NAMALWA (cell line): ENCODE data around the gene LDB3.
A peak's percentile ranks its signal among the peaks of the same experiment; 100 is the strongest.

Experiments used
- DNase-seq: peaks from one replicate; pipeline ENCODE4 v3.0.0-alpha.2; 2015; ENCODE audit warnings: low spot score

Gene LDB3

GRCh38 chr10:86706401-86706841 is 38.1 kb downstream of the LDB3 start:
- no peak for DNase-seq

- DNase-seq: no peak
These were observed 38.7 kb downstream of the LDB3 start for GRCh38 chr10:86706977-86707376.

DNA sequence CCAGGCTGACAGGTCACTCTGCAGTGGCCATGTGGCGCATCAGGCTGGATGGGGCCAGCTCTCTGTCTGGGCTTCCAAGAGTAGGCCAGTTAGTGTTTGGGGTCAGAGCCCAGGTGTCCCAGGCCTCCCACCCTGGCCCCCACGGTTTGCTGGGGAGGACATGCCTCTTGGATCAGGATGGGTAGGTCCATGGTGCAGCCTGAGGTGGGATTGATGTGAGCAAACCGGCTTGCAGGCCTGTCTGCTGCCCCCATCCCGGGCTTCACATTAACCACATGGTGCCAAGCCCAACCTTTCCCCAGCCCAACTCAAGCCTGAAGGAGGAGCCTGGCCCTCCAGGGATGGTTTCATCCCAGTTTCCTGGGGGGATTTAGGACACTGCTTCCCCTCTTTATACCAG is 39.2 kb downstream of the LDB3 start:
- DNase-seq: no peak

DNA sequence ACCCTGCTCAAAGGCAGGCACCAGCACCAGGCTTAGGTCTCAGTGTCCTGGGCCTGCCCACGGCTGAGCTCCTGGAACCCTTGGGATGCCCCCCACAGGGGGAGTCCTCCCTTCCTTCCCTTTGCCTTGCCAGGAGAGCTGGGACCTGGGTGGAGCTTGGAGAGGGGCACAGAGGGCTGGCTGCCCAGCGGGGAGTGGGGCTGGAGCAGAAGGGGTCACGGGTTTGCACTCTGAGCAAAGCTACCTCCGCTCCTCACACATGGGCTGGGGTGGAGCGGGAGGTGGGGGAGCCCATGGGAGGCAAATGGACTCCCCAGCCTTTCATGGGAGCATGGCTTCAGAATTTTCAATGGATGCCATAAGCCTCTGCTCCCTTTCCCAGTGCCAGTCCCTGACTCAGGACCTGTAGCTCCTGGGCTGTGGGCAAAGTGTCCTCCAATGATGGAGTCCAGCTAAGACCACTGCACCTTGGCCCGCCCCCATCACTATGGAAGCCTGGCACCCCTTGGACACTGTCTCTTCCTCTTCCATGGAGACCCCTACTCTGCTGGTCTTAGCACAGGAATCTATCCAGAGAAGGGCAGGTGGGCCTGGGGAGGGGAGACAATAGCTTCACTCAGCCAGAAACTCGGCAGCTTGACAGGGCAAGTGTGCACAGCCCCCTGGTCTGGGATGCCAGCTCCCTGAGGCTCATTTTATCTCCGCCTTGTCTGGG is 39.9 kb downstream of the LDB3 start:
- no peak for DNase-seq

- no peak for DNase-seq
These were observed 40.6 kb downstream of the LDB3 start for GRCh38 chr10:86708783-86709380.

- DNase-seq: no peak
These were observed 41.3 kb downstream of the LDB3 start for GRCh38 chr10:86709396-86710185.

- DNase-seq: peak; percentile 88
These were observed 42.7 kb downstream of the LDB3 start for GRCh38 chr10:86710987-86711512.

GRCh38 chr10:86711513-86712316 is 43.4 kb downstream of the LDB3 start:
- no peak for DNase-seq

- DNase-seq: peak; percentile 92
These were observed 44.0 kb downstream of the LDB3 start for GRCh38 chr10:86712317-86712707.

- DNase-seq: no peak
These were observed 47.0 kb downstream of the LDB3 start for GRCh38 chr10:86715156-86715795.

- DNase-seq: no peak
These were observed 47.5 kb downstream of the LDB3 start for GRCh38 chr10:86715836-86716235.

- DNase-seq: no peak
These were observed 48.2 kb downstream of the LDB3 start for GRCh38 chr10:86716466-86716865.

- DNase-seq: no peak
These were observed 50.2 kb downstream of the LDB3 start for GRCh38 chr10:86718556-86718955.

- DNase-seq: no peak
These were observed 52.9 kb downstream of the LDB3 start for GRCh38 chr10:86721232-86721631.

DNA sequence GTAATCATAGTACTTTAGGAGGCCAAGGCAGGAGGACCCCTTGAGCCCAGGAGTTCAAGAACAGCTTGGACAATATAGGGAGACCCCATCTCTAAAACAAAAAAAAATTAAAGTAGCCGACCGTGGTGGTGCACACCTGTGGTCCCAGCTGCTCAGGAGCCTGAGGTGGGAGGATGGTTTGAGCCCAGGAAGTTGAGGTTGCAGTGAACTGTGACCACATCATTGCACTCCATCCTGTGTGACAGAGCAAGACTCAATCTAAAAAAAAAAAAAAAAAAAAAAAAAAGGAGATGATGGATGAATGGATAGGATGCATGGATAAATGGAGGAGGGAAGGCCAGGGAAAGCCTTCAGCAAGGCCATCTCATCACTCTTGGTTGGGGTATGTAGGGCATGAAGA is 54.7 kb downstream of the LDB3 start:
- no peak for DNase-seq

DNA sequence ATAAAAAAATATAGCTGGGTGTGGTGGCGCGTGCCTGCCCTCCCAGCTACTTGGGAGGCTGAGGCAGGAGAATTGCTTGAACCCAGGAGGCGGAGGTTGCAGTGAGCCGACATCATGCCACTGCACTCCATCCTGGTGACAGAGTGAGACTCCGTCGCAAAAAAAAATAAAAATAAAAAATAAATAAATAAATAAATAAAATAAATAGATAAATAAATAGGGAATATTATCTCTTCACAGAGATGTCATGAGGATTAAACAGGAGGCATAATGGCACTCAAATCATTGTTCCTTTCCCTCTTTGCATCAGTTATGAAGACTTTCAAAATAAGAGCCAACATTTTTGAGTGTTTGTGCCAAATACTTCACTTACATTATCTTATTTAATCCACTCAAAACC is 56.1 kb downstream of the LDB3 start:
- DNase-seq: no peak

DNA sequence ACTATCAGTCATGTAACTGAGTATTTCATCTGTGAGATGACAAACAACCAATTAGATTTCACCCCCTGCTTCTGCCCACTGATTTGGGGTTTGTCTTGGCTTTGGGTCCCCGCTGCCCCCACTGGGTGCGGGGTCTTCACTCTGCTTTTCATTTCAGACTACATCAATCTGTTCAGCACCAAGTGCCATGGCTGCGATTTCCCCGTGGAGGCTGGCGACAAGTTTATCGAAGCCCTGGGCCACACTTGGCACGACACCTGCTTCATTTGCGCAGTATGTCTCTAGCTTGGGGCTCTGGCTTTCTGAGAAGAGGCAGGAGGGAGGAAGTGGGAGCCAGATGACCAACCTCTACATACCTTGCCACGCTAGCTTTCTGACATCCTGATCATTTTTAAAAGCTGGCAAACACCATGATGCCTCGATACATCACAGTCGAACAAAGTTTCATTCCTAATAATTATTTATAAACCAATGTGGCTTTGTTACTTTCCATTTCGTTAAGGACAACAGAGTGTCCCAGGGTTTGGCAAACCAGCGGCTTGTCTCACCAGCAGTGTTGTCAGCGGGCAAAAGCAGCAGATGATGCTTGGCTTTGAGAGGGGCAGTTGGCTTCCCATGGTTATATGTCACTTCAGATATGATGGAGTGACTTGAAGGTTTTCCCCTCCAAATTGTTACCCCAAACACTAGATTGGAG is 57.8 kb downstream of the LDB3 start:
- no peak for DNase-seq

GRCh38 chr10:86726677-86726999 is 58.3 kb downstream of the LDB3 start:
- DNase-seq: no peak

GRCh38 chr10:86727470-86727869 is 59.2 kb downstream of the LDB3 start:
- DNase-seq: no peak

GRCh38 chr10:86728056-86728455 is 59.7 kb downstream of the LDB3 start:
- DNase-seq: no peak

DNA sequence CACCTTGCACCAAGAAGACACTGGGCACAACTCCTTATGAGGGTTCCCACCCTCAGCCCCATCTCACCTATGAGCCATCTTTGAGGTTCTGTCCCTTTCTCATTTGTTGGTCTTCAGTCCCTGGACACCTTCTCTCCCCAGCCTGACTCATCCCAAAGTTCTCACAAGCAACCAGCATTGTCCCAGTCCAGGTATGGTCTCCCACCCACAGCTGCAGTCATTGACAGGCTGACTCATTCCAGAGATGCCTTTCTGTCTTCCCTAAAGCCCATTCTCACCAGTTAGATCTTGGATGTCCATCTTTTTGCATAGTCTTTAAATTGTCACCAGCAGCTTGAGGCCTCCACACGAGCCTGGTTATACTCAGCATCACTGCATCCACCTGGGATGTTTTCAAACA is 61.4 kb downstream of the LDB3 start:
- DNase-seq: no peak
